Measurements from ENCODE around the gene HACD1.

HACD1 gene

GRCh38 chr10:17659365-17659764 lies 42.2 kb upstream of the HACD1 start:
- TF ChIP-seq CTCF (IDR thresholded peaks at IDR 0.05; ENCODE audit: borderline replicate concordance, extremely low read depth, low read length, poor library complexity, severe bottlenecking) = no peak
- no peak for TF ChIP-seq EZH2 (IDR thresholded peaks at IDR 0.05; ENCODE audit: borderline replicate concordance, low read depth, low read length, severe bottlenecking)
- Histone ChIP-seq H3K27ac (ENCODE audit: low read length) (no peak overlapping the region), H3K27me3 (ENCODE audit: insufficient read depth, low read length, poor library complexity) (no peaks in the 10 kb centered on the region), H3K4me3 (ENCODE audit: low read depth in 1 of 2, low read length in 2 of 2) (no peak overlapping the region), H3K9ac (ENCODE audit: low read depth, low read length) (no peak overlapping the region), H3K36me3 (ENCODE audit: insufficient read depth, low read length) (peaks cover 13% of the 10 kb centered on the region; the same call in 1 of the 2 replicates), H3K4me1 (ENCODE audit: insufficient read depth, low read length) (peaks cover 29% of the 10 kb centered on the region), H3K4me2 (ENCODE audit: insufficient read depth, low read length) (no peak overlapping the region), H2AFZ (ENCODE audit: low read depth, low read length) (no peak overlapping the region), H3K9me3 (ENCODE audit: insufficient read depth, low read length, severe bottlenecking) (no peaks in the 10 kb centered on the region), H3K79me2 (ENCODE audit: insufficient read depth, low read length) (peaks cover 68% of the 10 kb centered on the region), H4K20me1 (ENCODE audit: insufficient read depth, low read length) (peaks cover 7% of the 10 kb centered on the region)
- no peak for DNase-seq
- ATAC-seq (ENCODE audit: insufficient read depth, low read depth) = no peak

- Histone ChIP-seq H3K79me2 (ENCODE audit: insufficient read depth, low read length) (peaks cover 79% of the 10 kb centered on the region), H3K4me2 (ENCODE audit: insufficient read depth, low read length) (no peak overlapping the region), H3K36me3 (ENCODE audit: insufficient read depth, low read length) (peaks cover 20% of the 10 kb centered on the region; the same call in 1 of the 2 replicates), H2AFZ (ENCODE audit: low read depth, low read length) (no peak overlapping the region), H3K4me3 (ENCODE audit: low read depth in 1 of 2, low read length in 2 of 2) (no peak overlapping the region), H3K9ac (ENCODE audit: low read depth, low read length) (no peak overlapping the region), H4K20me1 (ENCODE audit: insufficient read depth, low read length) (peaks cover 7% of the 10 kb centered on the region), H3K4me1 (ENCODE audit: insufficient read depth, low read length) (peaks cover 20% of the 10 kb centered on the region), H3K27ac (ENCODE audit: low read length) (no peak overlapping the region), H3K27me3 (ENCODE audit: insufficient read depth, low read length, poor library complexity) (no peaks in the 10 kb centered on the region), H3K9me3 (ENCODE audit: insufficient read depth, low read length, severe bottlenecking) (peaks cover 5% of the 10 kb centered on the region)
- no peak for DNase-seq
- TF ChIP-seq EZH2 (IDR thresholded peaks at IDR 0.05; ENCODE audit: borderline replicate concordance, low read depth, low read length, severe bottlenecking) = no peak
- TF ChIP-seq CTCF (IDR thresholded peaks at IDR 0.05; ENCODE audit: borderline replicate concordance, extremely low read depth, low read length, poor library complexity, severe bottlenecking) = no peak
- ATAC-seq (ENCODE audit: insufficient read depth, low read depth) = no peak
These were observed 39.9 kb upstream of the HACD1 start for GRCh38 chr10:17657103-17657500.

- peaks cover 15% of the 10 kb centered on the region; the same call in 1 of the 2 replicates for H3K36me3 ChIP-seq (ENCODE audit: insufficient read depth, low read length)
- H3K9me3 ChIP-seq (ENCODE audit: insufficient read depth, low read length, severe bottlenecking) = peaks cover 6% of the 10 kb centered on the region
- H3K9ac ChIP-seq (ENCODE audit: low read depth, low read length) = no peak overlapping the region
- ATAC-seq (ENCODE audit: insufficient read depth, low read depth) = peak; percentile 72
- H3K79me2 ChIP-seq (ENCODE audit: insufficient read depth, low read length) = peaks cover 92% of the 10 kb centered on the region
- H3K27ac ChIP-seq (ENCODE audit: low read length) = no peak overlapping the region; the same call in 1 of the 2 replicates
- H4K20me1 ChIP-seq (ENCODE audit: insufficient read depth, low read length) = peaks cover 7% of the 10 kb centered on the region
- H3K4me2 ChIP-seq (ENCODE audit: insufficient read depth, low read length) = 0 out of 2 replicates have a peak overlapping the region, but pooled peaks have one; percentile 0
- no peak overlapping the region for H2AFZ ChIP-seq (ENCODE audit: low read depth, low read length)
- no peak for TF ChIP-seq EZH2 (IDR thresholded peaks at IDR 0.05; ENCODE audit: borderline replicate concordance, low read depth, low read length, severe bottlenecking)
- TF ChIP-seq CTCF (IDR thresholded peaks at IDR 0.05; ENCODE audit: borderline replicate concordance, extremely low read depth, low read length, poor library complexity, severe bottlenecking) = no peak
- peaks cover 16% of the 10 kb centered on the region for H3K4me1 ChIP-seq (ENCODE audit: insufficient read depth, low read length)
- DNase-seq = no peak
- no peaks in the 10 kb centered on the region for H3K27me3 ChIP-seq (ENCODE audit: insufficient read depth, low read length, poor library complexity)
- no peak overlapping the region for H3K4me3 ChIP-seq (ENCODE audit: low read depth in 1 of 2, low read length in 2 of 2)
These were observed 38.5 kb upstream of the HACD1 start for GRCh38 chr10:17655567-17656146.
